ENCODE results near the gene P4HA2.

GRCh38 chr5:132251220-132251725, 23.6 kb upstream of the P4HA2 start:
- no peak for TF ChIP-seq CTCF (IDR thresholded peaks at IDR 0.05)
- TF ChIP-seq POLR2AphosphoS5 (IDR thresholded peaks at IDR 0.05), result no peak
